Activated CD8-positive, alpha-beta memory T cell treated with anti-CD3 and anti-CD28 coated beads for 48 hours (primary cell): ENCODE results near the gene EOLA1.
A peak's percentile ranks its signal among the peaks of the same experiment; 100 is the strongest.
"Not testable (repeated sequence)": the region's sequence is repeated elsewhere in the genome, so short reads cannot be mapped to it uniquely, and the experiment has no call there.

ENCODE experiments used
- DNase-seq, 3 experiments: peaks; one replicate each; pipeline ENCODE4 v3.0.0-alpha.2; 2020; ENCODE audit warnings: low read depth in 2 of 3, low spot score in 2 of 3

EOLA1 gene

DNA sequence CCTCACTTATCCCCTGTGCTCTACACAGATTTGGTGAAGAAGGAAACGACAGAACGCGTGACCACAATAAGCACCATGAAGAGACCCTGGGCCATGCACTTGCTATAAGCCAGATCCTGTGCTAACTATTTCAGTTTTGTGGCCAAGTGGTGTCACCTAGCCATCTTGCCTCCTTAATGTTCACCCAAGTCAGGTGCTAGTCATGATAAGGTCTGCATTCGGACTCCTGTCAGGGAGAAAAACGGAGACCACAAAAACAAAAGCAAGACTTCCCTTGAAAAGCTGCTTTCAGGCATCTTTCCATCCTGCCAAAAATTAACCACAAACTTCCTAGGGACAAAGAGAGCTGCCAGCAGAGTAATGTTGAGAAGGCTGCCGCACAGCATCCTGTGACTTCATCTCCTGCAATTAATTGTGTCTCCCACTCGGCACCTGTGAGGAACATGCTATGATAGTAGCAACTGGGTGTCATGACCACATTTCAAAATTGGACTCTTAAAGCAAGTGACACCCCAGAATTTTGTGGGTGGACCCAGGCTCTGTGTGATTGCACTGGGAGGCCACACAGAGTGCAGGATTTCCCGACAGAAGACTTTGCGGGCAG lies 26.9 kb upstream of the EOLA1 start:
- no peak for DNase-seq

GRCh38 chrX:149515954-149516602 lies 24.7 kb upstream of the EOLA1 start:
- DNase-seq = no peak

- no peak for DNase-seq
Measured at GRCh38 chrX:149516604-149517003, 24.2 kb upstream of the EOLA1 start.

DNA sequence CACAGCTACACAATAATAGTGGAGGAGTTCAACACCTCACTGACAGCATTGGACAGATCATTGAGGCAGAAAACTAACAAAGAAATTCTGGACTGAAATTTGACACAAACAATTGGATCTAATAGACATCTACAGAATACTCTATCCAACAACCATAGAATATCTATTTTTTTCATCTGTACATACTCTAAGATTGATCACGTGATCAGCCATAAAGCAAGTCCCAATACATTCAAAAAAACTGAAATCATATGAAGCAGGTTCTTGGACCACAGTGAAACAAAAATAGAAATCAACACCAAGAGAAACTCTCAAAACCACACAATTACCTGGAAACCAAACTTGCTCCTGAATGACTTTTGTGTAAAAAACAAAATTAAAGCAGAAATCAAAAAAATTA lies 23.5 kb upstream of the EOLA1 start:
- DNase-seq = no peak

DNA sequence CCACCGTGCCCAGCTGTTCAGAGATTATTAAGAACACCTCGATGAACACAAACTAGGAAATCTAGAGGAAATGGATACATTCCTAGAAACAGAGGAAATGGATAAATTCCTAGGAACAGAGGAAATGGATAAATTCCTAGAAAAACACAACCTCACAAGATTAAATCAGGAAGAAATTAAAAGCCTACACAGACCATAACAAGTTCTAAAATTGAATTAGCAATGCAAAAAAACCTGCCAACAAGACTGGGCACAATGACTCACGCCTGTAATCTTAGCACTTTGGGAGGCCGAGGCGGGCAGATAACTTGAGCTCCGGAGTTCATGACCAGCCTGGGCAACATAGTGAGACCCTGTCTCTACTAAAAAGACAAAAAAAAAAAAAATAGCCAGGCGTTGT lies 22.6 kb upstream of the EOLA1 start:
- no peak for DNase-seq

GRCh38 chrX:149520636-149521277 lies 20.1 kb upstream of the EOLA1 start:
- not testable (repeated sequence) for DNase-seq

GRCh38 chrX:149521438-149521837 lies 19.4 kb upstream of the EOLA1 start:
- no peak for DNase-seq

GRCh38 chrX:149522916-149523315 lies 17.9 kb upstream of the EOLA1 start:
- DNase-seq = no peak

DNA sequence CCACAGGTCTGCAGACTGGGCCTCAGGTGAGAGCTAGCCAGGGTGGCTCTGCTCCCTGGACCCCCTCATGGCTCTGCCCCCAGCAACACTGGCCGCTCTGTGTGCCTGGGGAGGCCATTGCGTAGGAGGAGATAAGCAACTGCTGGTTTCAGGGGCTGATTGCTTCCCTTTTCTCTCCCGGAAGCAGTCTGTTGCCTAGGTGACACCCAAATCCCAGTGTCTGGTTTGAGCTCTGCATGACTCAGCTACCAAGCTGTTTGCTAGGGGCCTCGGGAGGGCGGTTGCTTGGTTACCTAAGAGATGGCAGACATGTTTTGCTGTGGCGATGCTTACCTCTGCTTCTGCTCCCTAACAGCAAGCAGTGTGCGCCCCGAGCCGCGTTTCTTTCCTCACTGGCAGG lies 15.4 kb upstream of the EOLA1 start:
- not testable (repeated sequence) for DNase-seq

DNA sequence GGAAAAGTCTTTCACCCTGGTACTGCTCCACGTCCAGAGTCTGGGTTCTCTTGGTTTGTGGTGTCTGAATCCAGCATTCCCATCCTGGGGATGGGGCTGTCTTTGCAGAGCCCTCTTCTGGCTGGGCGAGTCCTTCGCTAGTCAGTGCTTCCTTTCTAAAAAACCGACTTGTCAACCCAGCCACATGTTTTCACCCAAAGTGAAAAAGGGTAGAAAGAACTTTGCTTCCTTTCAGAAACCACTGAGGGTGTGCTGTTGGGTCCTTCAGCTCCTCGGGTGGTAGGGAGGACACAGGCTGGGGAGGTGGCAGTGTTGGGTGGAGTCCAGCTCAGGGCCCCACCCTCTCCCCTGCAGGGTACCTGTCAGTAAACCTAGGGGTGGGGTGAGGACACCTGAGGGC lies 14.9 kb upstream of the EOLA1 start:
- not testable (repeated sequence) for DNase-seq

DNA sequence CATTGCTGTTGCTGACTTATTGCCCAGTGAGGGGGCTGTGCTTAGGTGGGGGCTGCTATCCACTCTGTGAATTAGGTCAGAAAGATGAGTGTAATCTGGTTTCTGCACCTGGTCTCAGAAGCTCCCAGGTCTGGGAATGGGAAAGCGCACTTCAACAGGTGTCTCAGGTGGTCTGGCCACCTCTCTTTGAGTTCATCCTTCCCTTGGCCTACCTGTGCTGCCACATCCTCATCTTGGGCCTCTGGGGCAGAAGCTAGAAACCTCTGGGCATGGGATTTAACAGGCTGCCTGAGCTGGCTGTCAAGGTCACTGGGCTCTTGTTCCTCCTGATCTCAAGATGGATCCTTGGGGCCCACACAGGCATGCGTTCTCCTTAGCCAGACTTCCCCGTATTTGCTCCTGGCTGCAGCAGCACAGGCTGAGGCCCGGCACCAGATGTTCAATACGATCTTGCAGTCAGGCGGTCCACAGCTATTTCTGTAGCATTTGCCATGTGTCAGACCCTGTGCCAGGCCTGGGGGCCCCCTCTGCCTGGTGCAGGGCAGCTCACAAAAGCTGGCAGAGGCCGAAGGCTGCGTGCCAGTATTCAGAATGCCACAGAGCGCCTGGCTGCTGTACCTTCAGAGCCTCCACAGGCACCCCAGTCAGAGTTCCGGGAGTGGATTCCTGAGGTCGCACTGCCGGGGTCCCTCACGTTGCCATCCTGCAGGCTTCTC lies 14.3 kb upstream of the EOLA1 start:
- not testable (repeated sequence) for DNase-seq

DNA sequence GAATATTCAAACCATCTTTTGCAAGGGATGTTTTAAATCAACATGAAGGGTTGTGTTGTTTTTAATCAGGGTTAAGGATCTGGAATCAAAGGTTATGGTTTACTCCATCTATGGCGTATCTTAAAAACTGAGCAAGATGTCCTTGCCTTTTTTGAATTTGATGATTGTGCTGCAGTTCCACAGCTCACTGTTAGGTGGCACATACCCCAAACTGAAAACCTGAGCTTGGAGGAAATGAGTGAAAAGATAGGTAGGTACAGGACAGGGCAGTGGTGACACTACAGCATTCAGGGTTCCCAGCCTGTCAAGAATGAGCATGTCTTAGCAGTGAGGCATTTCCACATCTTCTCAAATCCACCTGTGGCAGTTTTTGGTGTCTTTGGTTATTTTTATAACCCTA lies 13.1 kb upstream of the EOLA1 start:
- no peak for DNase-seq

GRCh38 chrX:149528381-149528780 lies 12.4 kb upstream of the EOLA1 start:
- no peak for DNase-seq

GRCh38 chrX:149531599-149531998 lies 9.2 kb upstream of the EOLA1 start:
- DNase-seq = no peak

- DNase-seq = not testable (repeated sequence)
Measured at GRCh38 chrX:149532868-149533267, 7.9 kb upstream of the EOLA1 start.

DNA sequence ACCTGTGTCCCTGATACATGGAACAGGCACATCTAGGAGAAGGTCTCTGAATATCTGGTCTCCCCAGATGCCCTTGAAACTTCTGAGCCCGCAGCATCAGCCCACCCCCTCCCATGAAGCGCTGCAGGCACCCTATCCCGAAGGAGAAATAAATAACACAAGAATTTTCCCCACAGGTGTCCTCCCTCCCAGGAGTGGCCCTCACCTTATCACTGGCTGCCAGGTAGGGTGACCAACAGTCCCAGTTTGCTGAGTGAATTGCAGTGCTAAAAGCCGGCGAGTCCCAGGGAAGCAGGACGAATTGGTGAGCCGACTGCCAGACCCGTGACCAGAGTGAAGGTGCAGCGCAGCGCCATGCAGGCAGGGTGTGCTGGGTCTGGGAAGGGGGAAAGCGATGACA lies 6.8 kb upstream of the EOLA1 start:
- DNase-seq = not testable (repeated sequence)

DNA sequence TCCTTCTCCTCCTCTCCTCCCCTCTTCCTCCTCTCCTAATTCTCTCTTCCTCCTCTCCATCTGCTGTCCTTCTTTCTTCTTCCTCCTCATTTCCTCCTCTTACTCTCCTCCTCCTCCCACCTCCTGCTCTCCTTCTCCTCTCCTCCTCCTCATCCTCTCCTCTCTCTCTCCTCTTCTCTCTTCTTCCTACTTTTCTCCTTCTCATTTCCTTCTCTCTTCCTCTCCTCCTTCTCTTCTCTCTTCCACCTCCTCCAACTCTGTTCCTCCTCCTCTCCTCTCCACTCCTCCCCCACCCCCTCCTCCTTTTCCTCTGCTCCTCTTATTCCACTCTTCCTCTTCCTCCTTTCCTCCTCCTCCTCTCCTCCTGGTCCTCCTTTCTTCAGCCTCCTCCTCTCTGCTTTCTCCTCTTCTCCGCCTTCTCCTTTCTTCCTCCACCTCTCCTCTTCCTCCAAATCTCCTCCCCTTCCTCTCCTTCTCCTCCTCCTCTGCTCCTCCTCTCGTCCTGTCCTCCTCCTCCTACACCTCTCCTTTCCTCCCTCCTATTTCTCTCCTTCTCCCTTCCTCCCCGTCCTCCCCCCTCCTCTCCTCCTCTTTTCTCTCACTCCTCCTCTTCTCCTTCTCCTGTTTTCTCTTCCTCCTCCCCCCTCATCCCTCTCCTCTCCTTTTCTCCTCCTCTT lies 5.7 kb upstream of the EOLA1 start:
- not testable (repeated sequence) for DNase-seq

DNA sequence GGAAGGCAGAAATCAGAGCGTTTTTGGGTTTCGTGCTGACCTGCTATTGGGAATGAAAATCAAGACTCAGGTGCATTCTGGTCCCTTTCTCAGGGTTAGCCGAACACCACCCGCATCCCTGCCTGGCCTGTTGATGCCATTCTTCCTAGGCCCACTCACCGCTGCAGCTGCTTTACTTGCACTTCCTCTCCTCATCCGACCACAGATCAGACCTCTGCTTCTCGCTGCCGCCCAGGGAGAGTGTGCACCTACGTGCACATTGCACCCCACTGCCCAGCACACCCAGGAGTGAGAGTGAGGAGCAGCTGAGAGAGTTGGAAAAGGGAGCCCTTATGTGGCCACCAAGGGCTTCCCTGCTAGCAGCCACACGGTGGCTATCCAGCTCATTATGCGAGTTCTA lies 3.3 kb upstream of the EOLA1 start:
- not testable (repeated sequence) for DNase-seq

DNA sequence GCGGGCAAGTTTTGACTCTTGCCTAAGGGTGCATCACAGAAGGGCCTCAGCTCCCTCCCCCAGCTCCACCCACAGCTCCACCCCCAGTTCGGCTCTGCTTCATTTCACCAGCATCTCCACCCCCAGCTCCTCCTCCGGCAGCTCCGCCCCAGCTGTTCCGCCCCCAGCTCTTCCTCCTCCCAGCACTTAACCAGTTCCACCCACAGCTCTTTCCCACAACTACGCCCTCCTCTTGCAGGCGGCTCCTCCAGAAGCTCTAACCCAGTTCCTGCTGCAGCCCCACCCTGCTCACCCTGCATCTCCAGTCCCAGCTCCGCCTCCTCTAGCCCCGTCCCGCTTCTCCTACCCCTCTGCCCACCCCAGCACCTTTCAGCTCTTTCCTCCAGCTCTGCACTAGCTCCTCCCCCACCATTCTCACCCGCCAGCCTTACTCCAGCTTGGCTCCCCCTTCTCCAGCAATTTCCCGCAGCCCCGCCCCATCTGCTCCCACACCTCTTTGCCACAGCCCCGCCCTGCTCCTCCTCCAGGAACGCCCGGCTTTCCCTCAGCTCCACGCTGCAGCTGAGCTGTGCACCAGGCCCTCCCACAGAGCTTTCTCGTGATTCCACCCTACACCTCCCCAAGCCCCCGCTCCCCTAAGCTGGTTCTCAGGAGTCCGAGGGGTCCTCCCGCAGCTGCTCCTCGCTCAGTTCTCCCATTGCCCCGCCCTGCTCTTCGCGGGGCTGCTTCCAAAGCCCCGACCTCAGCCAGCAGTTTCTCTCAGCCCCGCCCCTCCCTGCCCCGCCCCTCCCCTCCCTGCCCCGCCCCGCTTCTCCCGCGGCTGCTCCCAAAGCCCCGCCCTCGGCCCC lies 1.3 kb upstream of the EOLA1 start:
- peak; percentile 25 to 55 (median 35) for DNase-seq

DNA sequence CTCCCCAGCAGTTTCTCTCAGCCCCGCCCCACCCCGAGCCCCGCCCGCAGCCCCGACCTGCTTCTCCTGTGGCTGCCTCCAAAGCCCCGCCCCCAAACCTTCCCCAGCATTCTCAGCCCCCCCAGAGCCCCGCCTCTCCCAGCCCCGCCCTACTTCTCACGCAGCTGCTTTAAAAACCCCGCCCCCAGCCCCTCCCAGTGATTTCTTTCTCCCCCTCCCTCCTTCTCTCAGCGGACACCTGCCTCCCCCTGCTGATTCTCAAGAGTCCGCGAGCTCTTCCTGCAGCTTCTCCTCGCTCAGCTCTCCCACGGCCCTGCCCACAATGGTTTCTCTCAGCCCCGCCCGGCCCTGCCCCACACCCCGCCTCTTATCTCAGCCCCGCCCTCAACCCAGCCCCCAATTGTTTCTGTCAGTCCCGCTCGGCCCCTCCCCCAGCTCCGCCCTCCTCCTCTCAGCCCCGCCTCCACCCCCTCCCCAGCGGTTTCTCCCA lies 636 bp upstream of the EOLA1 start:
- DNase-seq = peak; percentile 65 to 70 (median 66)
